GM19468 (cell line): ENCODE data around the gene UROD.
"Not testable (repeated sequence)": the region's sequence is repeated elsewhere in the genome, so short reads cannot be mapped to it uniquely, and the experiment has no call there.

Source experiments
- ATAC-seq: cut with Tn5 transposase; IDR thresholded peaks from one replicate; pipeline ENCODE4 v1.9.1; 2021; ENCODE audit warnings: mild to moderate bottlenecking, moderate library complexity, moderate number of reproducible peaks; ENCODE audit not compliant: unreplicated experiment; ENCODE audit errors: extremely low read depth

Gene UROD

GRCh38 chr1:45035631-45036301 lies 23.7 kb downstream of the UROD start:
- no peak for ATAC-seq

GRCh38 chr1:45037456-45037855 lies 25.4 kb downstream of the UROD start:
- ATAC-seq: no peak

GRCh38 chr1:45038240-45038639 lies 26.2 kb downstream of the UROD start:
- no peak for ATAC-seq

GRCh38 chr1:45038661-45039364 lies 26.8 kb downstream of the UROD start:
- no peak for ATAC-seq

DNA sequence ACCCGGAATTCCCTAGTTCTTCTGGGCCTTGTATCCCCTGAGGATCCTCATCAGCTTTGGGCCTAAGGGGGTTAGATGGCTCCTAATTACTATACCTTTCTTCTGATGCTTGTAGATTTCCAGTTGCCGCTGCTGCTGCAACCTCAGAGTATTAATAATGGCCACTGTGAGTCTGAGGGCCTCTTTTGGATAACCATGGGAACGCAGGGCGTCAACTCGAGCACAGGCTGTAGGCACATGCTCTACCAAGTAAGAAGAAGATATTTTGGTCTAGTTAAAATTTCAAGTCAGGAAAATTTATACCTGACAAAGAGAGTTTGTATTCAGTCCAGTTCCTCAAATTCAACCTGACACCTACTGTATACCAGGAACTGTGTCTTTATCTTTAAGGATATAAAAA lies 28.2 kb downstream of the UROD start:
- ATAC-seq: no peak

DNA sequence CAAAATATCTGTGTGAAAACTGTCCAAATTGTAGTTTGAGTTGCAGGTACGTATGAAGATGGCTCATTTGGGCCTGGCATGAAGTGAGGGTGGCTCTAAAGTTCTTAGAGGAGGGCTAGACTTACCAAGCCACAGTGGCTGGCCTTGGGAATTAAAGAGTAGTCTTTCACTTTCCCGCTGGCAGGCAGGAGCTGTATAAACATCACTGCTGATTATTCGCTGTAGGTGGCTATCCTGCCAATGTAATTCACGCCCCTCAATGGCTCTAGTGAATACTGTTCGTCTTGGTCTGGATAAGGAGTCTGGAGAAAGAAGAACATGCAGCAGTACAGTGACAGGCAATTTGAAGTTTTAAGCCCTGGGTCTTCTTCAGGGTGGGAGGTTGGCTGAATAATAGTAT lies 31.0 kb downstream of the UROD start:
- ATAC-seq: no peak

GRCh38 chr1:45044916-45045315 lies 32.9 kb downstream of the UROD start:
- no peak for ATAC-seq

GRCh38 chr1:45047032-45047431 lies 35.0 kb downstream of the UROD start:
- no peak for ATAC-seq

DNA sequence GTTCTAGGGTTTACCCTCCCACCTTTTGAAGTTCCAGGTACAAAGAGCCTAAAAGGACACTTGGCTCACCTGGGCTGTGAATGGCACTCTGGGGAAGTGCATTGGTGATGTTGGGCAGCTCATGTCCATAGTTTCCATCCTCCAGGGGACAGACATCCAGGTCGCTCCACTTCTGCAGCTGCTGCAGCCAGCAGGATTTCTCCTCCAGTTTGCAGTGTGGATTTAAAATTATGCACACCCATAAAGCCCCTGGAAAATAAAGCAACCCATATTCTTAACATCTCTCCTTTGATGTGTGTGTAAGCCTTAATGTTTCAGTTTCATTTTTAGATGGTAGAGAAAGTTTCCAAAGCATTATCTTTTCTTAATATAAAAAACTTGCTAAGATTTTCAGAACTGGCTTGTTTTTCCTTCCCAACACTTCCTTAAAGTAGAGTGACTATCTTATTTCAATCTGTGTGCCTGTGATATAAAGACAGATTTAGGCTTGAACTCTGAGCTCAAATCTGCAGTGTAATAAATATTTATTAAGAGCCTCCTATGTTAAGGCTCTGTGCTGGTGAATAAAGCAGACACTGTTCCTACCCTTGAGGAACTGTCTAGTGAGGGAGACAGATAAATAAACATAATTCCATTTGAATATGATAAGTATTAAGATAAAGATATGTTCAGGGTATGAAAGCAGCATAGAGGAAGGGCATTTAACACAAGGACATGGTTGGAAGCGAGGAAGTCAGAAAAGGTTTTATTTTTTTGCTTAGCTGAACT lies 39.1 kb downstream of the UROD start:
- no peak for ATAC-seq

DNA sequence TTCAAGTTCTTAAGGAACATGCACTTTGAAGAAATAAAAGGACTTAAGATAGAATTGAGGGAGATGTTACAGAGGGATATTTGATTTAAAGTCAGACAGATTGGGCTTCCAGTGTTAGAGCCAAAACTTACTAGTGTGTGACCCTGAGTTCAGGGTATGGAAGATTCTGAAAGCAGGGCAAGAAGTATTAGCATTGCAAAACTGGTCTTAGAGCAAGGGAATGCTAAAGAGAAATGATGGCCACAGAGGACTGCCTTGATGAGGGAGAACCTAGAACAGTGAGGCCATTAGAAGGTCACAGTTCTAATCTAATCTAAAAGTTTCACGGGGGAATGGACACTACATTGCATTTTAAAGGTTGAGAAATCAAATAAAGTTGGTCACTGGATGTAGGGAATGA lies 45.5 kb downstream of the UROD start:
- no peak for ATAC-seq

GRCh38 chr1:45059829-45060228 lies 47.8 kb downstream of the UROD start:
- ATAC-seq: no peak

DNA sequence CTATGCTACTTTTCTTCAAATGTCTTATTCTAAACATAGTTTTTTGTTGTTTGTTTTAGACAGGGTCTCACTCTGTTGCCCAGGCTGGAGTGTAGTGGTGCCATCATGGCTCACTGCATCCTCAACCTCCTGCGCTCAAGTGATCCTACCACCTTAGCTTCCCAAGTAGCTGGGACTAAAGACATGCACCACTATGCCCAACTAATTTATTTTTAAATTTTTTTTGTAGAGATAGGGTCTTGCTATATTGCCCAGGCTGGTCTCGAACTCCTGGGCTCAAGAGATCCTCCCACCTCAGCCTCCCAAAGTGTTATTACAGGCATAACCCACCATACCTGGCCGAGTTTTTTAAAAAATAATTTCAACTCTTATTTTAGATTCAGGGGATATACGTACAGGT lies 50.4 kb downstream of the UROD start:
- ATAC-seq: not testable (repeated sequence)

DNA sequence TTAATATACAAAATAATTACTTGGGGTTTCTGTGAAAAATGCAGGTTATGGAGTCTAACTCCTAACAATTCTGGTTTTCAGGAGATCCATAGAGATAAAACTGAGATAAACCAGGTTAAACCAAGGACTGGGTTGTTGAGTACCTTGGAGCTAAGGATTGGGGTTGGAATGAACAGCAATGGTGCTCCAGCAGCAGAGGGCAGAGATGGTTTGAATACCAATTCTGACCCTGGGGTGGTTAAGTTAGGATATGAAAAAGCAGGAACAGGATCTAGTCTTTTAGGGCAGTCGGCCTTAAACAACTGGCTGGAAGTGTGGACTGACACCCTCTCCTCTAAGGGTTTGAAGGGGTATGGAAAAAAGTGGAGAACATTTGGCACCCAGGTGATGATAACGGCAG lies 53.0 kb downstream of the UROD start:
- ATAC-seq: no peak
